Ishikawa (cell line): Measurements from ENCODE around the gene POLD4.

ENCODE experiments used
- CEBPB ChIP-seq: IDR thresholded peaks from 2 replicates; pipeline ENCODE4 v1.6.1; 2012
- CREB1 ChIP-seq: IDR thresholded peaks from 2 replicates; pipeline ENCODE4 v1.6.1; 2012; ENCODE audit warnings: low read depth
- EGR1 ChIP-seq: IDR thresholded peaks from 2 replicates; pipeline ENCODE4 v1.6.1; 2012
- EP300 ChIP-seq: IDR thresholded peaks from 2 replicates; pipeline ENCODE4 v1.6.1; 2012; ENCODE audit warnings: borderline replicate concordance
- FOXM1 ChIP-seq: IDR thresholded peaks from 2 replicates; pipeline ENCODE4 v1.6.1; 2012; ENCODE audit warnings: low read depth, borderline replicate concordance
- MAX ChIP-seq: IDR thresholded peaks from 2 replicates; pipeline ENCODE4 v1.6.1; 2012
- NFIC ChIP-seq: IDR thresholded peaks from 2 replicates; pipeline ENCODE4 v1.6.1; 2012
- RAD21 ChIP-seq: IDR thresholded peaks from 2 replicates; pipeline ENCODE4 v1.6.1; 2012; ENCODE audit warnings: low read depth
- TAF1 ChIP-seq: IDR thresholded peaks from 2 replicates; pipeline ENCODE4 v1.6.1; 2012; ENCODE audit warnings: low read depth, mild to moderate bottlenecking
- TCF12 ChIP-seq: IDR thresholded peaks from 2 replicates; pipeline ENCODE4 v1.6.1; 2012; ENCODE audit warnings: low read depth
- TEAD4 ChIP-seq: IDR thresholded peaks from 2 replicates; pipeline ENCODE4 v1.6.1; 2012
- YY1 ChIP-seq: IDR thresholded peaks from 2 replicates; pipeline ENCODE4 v1.6.1; 2012; ENCODE audit warnings: low read depth
- ZBTB7A ChIP-seq: IDR thresholded peaks from 2 replicates; pipeline ENCODE4 v1.6.1; 2012; ENCODE audit warnings: low read depth
- TF ChIP-seq, protein P1 (sequence below): IDR thresholded peaks from 2 replicates; pipeline ENCODE4 v1.6.1; 2012; ENCODE audit warnings: low read depth, mild to moderate bottlenecking
- TF ChIP-seq, protein P2 (sequence below): IDR thresholded peaks from 2 replicates; pipeline ENCODE4 v1.6.1; 2012

Gene POLD4

GRCh38 chr11:67392183-67392715, 38.9 kb upstream of the POLD4 start:
- TF ChIP-seq TCF12 (no peak), YY1 (no peak), MAX (no peak), NFIC (no peak), FOXM1 (no peak), EGR1 (no peak), EP300 (no peak), ZBTB7A (no peak), RAD21 (no peak), CREB1 (no peak), TAF1 (no peak), CEBPB (no peak), TEAD4 (no peak)
- TF ChIP-seq, protein P1, sequence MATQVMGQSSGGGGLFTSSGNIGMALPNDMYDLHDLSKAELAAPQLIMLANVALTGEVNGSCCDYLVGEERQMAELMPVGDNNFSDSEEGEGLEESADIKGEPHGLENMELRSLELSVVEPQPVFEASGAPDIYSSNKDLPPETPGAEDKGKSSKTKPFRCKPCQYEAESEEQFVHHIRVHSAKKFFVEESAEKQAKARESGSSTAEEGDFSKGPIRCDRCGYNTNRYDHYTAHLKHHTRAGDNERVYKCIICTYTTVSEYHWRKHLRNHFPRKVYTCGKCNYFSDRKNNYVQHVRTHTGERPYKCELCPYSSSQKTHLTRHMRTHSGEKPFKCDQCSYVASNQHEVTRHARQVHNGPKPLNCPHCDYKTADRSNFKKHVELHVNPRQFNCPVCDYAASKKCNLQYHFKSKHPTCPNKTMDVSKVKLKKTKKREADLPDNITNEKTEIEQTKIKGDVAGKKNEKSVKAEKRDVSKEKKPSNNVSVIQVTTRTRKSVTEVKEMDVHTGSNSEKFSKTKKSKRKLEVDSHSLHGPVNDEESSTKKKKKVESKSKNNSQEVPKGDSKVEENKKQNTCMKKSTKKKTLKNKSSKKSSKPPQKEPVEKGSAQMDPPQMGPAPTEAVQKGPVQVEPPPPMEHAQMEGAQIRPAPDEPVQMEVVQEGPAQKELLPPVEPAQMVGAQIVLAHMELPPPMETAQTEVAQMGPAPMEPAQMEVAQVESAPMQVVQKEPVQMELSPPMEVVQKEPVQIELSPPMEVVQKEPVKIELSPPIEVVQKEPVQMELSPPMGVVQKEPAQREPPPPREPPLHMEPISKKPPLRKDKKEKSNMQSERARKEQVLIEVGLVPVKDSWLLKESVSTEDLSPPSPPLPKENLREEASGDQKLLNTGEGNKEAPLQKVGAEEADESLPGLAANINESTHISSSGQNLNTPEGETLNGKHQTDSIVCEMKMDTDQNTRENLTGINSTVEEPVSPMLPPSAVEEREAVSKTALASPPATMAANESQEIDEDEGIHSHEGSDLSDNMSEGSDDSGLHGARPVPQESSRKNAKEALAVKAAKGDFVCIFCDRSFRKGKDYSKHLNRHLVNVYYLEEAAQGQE = no peak
- TF ChIP-seq, protein P2, sequence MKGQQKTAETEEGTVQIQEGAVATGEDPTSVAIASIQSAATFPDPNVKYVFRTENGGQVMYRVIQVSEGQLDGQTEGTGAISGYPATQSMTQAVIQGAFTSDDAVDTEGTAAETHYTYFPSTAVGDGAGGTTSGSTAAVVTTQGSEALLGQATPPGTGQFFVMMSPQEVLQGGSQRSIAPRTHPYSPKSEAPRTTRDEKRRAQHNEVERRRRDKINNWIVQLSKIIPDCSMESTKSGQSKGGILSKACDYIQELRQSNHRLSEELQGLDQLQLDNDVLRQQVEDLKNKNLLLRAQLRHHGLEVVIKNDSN = no peak

GRCh38 chr11:67391304-67392182, 38.2 kb upstream of the POLD4 start, which contains the start of gene RAD9A:
Gene RAD9A (plus strand): TSS chr11:67391986. CDS start chr11:67392045, 59 bp downstream.
- no peak for TF ChIP-seq EGR1
- no peak; the same call in 1 of the 2 replicates for TF ChIP-seq YY1
- no peak for TF ChIP-seq FOXM1
- peak; percentile 45; the same call in 1 of the 2 replicates for TF ChIP-seq NFIC
- TF ChIP-seq TEAD4 = peak; percentile 29; the same call in 1 of the 2 replicates
- TF ChIP-seq TCF12 = peak; percentile 81
- TF ChIP-seq CEBPB = no peak
- TF ChIP-seq CREB1 = no peak
- TF ChIP-seq MAX = peak; percentile 99
- peak; percentile 30; the same call in 1 of the 2 replicates for TF ChIP-seq TAF1
- TF ChIP-seq RAD21 = no peak
- TF ChIP-seq EP300 = peak; percentile 62; the same call in 1 of the 2 replicates
- TF ChIP-seq, protein P1 = no peak
- TF ChIP-seq ZBTB7A = peak; percentile 90
- TF ChIP-seq, protein P2 = peak; percentile 100

DNA sequence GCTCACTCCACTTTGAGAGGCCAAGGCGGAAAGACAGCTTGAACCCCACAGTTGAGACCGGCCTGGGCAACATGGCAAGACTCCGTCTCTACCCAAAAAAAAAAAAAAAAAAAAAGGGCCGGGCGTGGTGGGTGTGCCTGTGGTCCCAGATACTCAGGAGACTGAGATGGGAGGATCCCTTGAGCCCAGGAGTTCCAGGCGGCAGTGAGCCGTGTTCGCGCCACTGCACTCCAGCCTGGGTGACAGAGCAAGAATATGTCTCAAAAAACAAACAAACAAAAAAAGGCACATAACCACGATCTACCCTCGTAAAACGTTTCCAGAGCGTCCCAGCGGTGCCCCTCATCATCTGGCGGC, 37.6 kb upstream of the POLD4 start:
- TF ChIP-seq, protein P1 = no peak

- no peak for TF ChIP-seq NFIC
- TF ChIP-seq RAD21 = peak; percentile 52
Measured at GRCh38 chr11:67389477-67389876, 36.1 kb upstream of the POLD4 start.
